Astrocyte (in vitro differentiated cells and primary cell): ENCODE measurements around the gene C6orf15. TPM values are rescaled to one million over a fixed set of nuclear protein-coding genes. Genes with fewer than 3 reads are reported as not detected.
A peak's percentile ranks its signal among the peaks of the same experiment; 100 is the strongest.

Experiments used
- DNase-seq: peaks from one replicate; pipeline ENCODE4 v3.0.0-alpha.2; 2010; ENCODE audit warnings: low read depth
- FAIRE-seq: peaks from 2 replicates; lab custom pipeline; 2011; peaks lifted over from hg19 to GRCh38; lab: Jason Lieb, UNC
- H2AFZ ChIP-seq: 2 replicates; pipeline ENCODE4 v1.6.0; 2012; ENCODE audit warnings: low read depth, low read length, inconsistent platforms
- H3K27ac ChIP-seq: 2 replicates; pipeline ENCODE4 v1.5.1; 2011; ENCODE audit warnings: low read depth, low read length, inconsistent platforms
- H3K27me3 ChIP-seq: 2 replicates; pipeline ENCODE4 v1.6.0; 2011; ENCODE audit warnings: low read length, inconsistent platforms; ENCODE audit not compliant: insufficient read depth
- H3K36me3 ChIP-seq: 2 replicates; pipeline ENCODE4 v1.5.1; 2011; ENCODE audit warnings: low read length, inconsistent platforms; ENCODE audit not compliant: insufficient read depth
- H3K4me1 ChIP-seq: 2 replicates; pipeline ENCODE4 v1.5.1; 2011; ENCODE audit warnings: low read length, inconsistent platforms; ENCODE audit not compliant: insufficient read depth
- H3K4me2 ChIP-seq: 2 replicates; pipeline ENCODE4 v1.6.0; 2012; ENCODE audit warnings: low read length, inconsistent platforms
- H3K4me3 ChIP-seq: 2 replicates; pipeline ENCODE4 v1.5.1; 2011; ENCODE audit warnings: low read depth, mild to moderate bottlenecking, low read length, inconsistent platforms; ENCODE audit not compliant: insufficient read depth
- H3K79me2 ChIP-seq: 2 replicates; pipeline ENCODE4 v1.6.0; 2012; ENCODE audit warnings: mild to moderate bottlenecking, low read length, inconsistent platforms; ENCODE audit not compliant: insufficient read depth
- H3K9ac ChIP-seq: 2 replicates; pipeline ENCODE4 v1.6.0; 2012; ENCODE audit warnings: mild to moderate bottlenecking, low read length, inconsistent platforms
- H3K9me3 ChIP-seq: 2 replicates; pipeline ENCODE4 v1.5.1; 2012; ENCODE audit warnings: low read depth, mild to moderate bottlenecking, low read length, inconsistent platforms; ENCODE audit not compliant: insufficient read depth
- H4K20me1 ChIP-seq: 2 replicates; pipeline ENCODE4 v1.6.0; 2012; ENCODE audit warnings: low read length, inconsistent platforms; ENCODE audit not compliant: insufficient read depth
- H3K27ac Mint-ChIP-seq: one replicate; pipeline ENCODE4 v1.8.0; 2021; ENCODE audit warnings: mild to moderate bottlenecking, mixed read lengths; ENCODE audit not compliant: unreplicated experiment
- H3K27me3 Mint-ChIP-seq: one replicate; pipeline ENCODE4 v1.8.0; 2021; ENCODE audit warnings: low read depth, mixed read lengths; ENCODE audit not compliant: unreplicated experiment
- H3K36me3 Mint-ChIP-seq: one replicate; pipeline ENCODE4 v1.8.0; 2021; ENCODE audit warnings: low read depth, mixed read lengths; ENCODE audit not compliant: unreplicated experiment
- H3K4me1 Mint-ChIP-seq: one replicate; pipeline ENCODE4 v1.8.0; 2021; ENCODE audit warnings: low read depth, mixed read lengths; ENCODE audit not compliant: unreplicated experiment
- H3K4me3 Mint-ChIP-seq: one replicate; pipeline ENCODE4 v1.8.0; 2021; ENCODE audit warnings: mild to moderate bottlenecking, moderate library complexity, mixed read lengths; ENCODE audit not compliant: unreplicated experiment
- H3K9me3 Mint-ChIP-seq: one replicate; pipeline ENCODE4 v1.8.0; 2021; ENCODE audit warnings: mild to moderate bottlenecking, mixed read lengths; ENCODE audit not compliant: unreplicated experiment
- EZH2 ChIP-seq: IDR thresholded peaks from 2 replicates; pipeline ENCODE4 v1.6.1; 2012; ENCODE audit warnings: mild to moderate bottlenecking, low read length, inconsistent platforms; ENCODE audit not compliant: insufficient read depth
- total RNA-seq: library from RNA; stranded (reverse); gene quantifications from 2 replicates; pipeline ENCODE4 v1.2.1, GENCODE V29; 2021
- TF ChIP-seq, protein P1 (sequence below): IDR thresholded peaks from 2 replicates; pipeline ENCODE4 v1.5.1; 2011; ENCODE audit warnings: low read depth, mild to moderate bottlenecking, inconsistent platforms, low read length, moderate library complexity; ENCODE audit not compliant: insufficient read depth

Gene C6orf15
- total RNA-seq, 1 donor from 2014 or later: 6.4 TPM

DNA sequence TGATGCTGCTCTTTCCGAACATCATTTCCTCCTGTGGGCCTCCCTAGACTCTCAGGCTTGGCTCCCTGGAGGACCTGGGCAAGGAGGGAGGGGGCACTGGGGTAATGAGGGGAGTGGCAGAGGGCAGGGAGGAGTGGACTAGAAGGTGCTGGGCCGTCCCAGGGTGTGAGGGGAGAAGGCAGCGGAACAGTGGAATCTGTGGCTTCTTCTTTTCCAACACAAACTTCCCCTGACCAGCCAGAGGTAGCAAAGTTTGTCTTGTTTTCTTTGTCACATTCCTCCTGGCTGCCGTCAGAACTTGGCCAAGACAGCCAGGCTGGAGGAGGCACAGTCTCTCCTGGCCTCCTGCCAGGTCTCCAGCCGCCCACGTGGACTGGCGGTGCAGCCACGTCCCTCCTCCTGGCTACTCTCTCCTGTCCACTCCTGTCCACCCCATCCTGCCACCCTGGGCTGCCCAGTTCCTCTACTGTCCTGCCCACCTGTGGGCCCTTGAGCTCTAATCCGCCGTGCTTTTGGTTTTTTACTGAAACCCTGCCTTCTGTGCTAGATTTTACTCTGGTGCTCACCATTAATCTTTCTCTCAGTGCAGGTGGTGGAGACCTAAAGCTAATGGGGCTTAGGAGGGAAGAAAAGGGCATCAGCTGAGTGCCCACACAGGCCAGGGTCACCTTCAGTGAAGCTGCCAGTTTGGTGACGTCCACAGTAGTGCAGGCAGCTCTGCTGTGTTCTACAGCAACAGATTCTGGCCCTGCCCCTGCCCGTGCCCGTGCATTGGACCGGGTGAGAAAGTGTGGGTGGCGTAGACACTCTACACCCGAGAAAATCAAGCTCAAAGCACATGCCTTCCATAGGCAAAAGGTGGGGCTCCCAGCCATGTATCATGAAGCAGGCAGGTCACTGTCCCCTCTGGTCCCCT, 10.7 kb upstream of the C6orf15 start:
- DNase-seq (peak; percentile 83), FAIRE-seq (peak; percentile 95)
- Histone ChIP-seq H3K4me3 (no peak overlapping the region), H3K9me3 (no peaks in the 10 kb centered on the region), H3K79me2 (peaks cover 5% of the 10 kb centered on the region), H3K9ac (no peak overlapping the region), H3K4me1 (peaks cover 14% of the 10 kb centered on the region), H2AFZ (no peak overlapping the region), H3K27ac (no peak overlapping the region), H3K36me3 (no peaks in the 10 kb centered on the region), H4K20me1 (no peaks in the 10 kb centered on the region), H3K27me3 (no peaks in the 10 kb centered on the region), H3K4me2 (peak overlapping the region; percentile 1)
- H3K4me3 Mint-ChIP-seq: peak overlapping the region; percentile 54
- TF ChIP-seq, protein P1, sequence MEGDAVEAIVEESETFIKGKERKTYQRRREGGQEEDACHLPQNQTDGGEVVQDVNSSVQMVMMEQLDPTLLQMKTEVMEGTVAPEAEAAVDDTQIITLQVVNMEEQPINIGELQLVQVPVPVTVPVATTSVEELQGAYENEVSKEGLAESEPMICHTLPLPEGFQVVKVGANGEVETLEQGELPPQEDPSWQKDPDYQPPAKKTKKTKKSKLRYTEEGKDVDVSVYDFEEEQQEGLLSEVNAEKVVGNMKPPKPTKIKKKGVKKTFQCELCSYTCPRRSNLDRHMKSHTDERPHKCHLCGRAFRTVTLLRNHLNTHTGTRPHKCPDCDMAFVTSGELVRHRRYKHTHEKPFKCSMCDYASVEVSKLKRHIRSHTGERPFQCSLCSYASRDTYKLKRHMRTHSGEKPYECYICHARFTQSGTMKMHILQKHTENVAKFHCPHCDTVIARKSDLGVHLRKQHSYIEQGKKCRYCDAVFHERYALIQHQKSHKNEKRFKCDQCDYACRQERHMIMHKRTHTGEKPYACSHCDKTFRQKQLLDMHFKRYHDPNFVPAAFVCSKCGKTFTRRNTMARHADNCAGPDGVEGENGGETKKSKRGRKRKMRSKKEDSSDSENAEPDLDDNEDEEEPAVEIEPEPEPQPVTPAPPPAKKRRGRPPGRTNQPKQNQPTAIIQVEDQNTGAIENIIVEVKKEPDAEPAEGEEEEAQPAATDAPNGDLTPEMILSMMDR: no peak
- TF ChIP-seq EZH2: no peak
- peaks cover 43% of the 10 kb centered on the region for H3K4me1 Mint-ChIP-seq
- H3K27ac Mint-ChIP-seq: peak overlapping the region; percentile 84
- H3K9me3 Mint-ChIP-seq: no peaks in the 10 kb centered on the region
- peaks cover 14% of the 10 kb centered on the region for H3K36me3 Mint-ChIP-seq
- no peaks in the 10 kb centered on the region for H3K27me3 Mint-ChIP-seq

DNA sequence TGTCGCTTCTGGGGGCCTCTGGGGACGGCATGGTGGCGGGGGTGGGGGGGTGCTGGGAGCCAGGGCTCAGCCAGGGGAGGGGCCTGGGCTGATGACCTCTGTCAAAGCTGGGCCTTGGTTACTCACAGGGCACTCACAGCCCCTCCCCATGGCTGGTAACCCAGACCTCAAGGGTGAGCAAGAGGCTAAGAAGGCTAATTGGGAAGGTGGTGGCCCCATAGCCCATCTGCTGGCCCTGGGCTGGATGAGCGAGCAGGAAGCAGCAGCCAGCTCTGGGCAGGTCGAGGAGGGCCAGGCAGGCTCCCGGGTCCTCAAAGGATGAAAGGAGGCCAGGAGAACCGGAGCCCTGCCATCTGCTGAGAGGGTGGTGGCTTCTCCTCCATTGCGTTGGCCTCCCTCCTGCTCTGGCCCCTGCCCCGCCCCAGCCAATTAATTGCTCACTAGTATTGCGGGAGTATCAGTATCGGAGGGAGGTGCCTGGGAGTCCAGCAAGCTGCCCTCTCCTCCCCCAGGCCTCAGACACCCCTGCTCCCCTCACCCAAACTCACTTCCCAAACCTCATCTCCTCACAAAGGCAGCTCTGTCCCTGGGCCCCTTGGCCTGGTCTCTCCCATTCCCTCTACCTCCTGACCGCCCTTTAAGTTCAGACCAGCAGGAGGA, 8.9 kb upstream of the C6orf15 start:
- Mint-ChIP-seq H3K36me3 (peaks cover 12% of the 10 kb centered on the region), H3K27ac (no peak overlapping the region), H3K4me1 (peaks cover 46% of the 10 kb centered on the region), H3K9me3 (no peaks in the 10 kb centered on the region), H3K4me3 (no peak overlapping the region), H3K27me3 (no peaks in the 10 kb centered on the region)
- Histone ChIP-seq H3K27ac (no peak overlapping the region), H3K27me3 (no peaks in the 10 kb centered on the region), H3K79me2 (peaks cover 17% of the 10 kb centered on the region), H3K9ac (no peak overlapping the region), H4K20me1 (no peaks in the 10 kb centered on the region), H3K9me3 (no peaks in the 10 kb centered on the region), H2AFZ (no peak overlapping the region), H3K36me3 (no peaks in the 10 kb centered on the region), H3K4me3 (no peak overlapping the region), H3K4me2 (no peak overlapping the region), H3K4me1 (peaks cover 14% of the 10 kb centered on the region)
- no peak for DNase-seq
- TF ChIP-seq EZH2: no peak
- no peak for FAIRE-seq

DNA sequence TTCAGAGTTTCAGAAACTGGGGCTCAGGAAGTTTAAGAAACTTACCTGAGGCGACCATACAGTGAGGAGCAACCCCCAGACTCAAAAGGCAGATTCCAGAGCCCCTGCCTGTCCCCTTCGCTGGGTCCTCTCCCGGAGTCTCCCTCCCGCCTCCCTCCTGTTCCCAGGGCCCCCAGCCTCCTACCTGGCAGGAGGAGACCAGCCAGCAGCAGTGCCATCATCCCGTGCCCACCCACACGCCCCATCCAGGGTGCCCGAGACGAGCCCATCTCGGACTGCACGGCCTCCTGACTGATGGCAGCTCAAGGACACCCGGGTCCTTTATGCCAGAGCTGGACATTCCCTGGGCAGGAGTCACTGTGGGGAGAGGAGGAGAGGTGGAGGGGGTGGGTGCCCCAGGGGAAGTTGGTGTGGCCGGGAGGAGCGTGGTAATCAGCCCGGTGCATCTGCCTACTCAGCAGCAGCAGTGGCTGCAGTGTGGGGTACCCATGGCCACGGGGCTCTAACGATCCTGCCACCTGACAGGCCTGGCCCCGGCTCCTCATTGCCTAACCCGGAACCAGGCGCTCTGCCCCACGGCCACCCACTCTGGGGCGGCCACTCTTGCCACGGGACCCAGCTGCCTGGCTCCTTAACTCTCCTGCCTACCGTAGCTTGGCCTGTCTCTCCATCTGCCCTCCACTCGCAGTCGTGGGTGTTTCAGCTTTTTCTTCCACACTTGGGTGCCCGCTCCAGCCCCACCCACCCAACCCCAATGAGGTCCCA, 8.0 kb upstream of the C6orf15 start, which contains the start of gene CDSN:
CDSN (minus strand) TSS at position 296 of the 765 bp plus-strand sequence; CDS start at position 269, 27 bp downstream.
- no peak for FAIRE-seq

More for the DNA sequence above, 8.0 kb upstream of the C6orf15 start, which contains the start of gene CDSN:
- Mint-ChIP-seq H3K9me3 (no peaks in the 10 kb centered on the region), H3K4me1 (peaks cover 49% of the 10 kb centered on the region), H3K36me3 (peaks cover 9% of the 10 kb centered on the region), H3K27me3 (no peaks in the 10 kb centered on the region), H3K4me3 (no peak within 1 kb of the TSS), H3K27ac (no peak within 1 kb of the TSS)
- no peak within 1 kb of the TSS for H3K4me3 ChIP-seq
- H2AFZ ChIP-seq: no peak within 1 kb of the TSS
- TF ChIP-seq, protein P1: no peak
- no peak for TF ChIP-seq EZH2
- H3K36me3 ChIP-seq: no peaks in the 10 kb centered on the region
- H3K27me3 ChIP-seq: no peaks in the 10 kb centered on the region
- no peak within 1 kb of the TSS for H3K27ac ChIP-seq
- no peak for DNase-seq
- H3K9ac ChIP-seq: no peak within 1 kb of the TSS
- H3K79me2 ChIP-seq: peaks cover 27% of the 10 kb centered on the region
- peaks cover 16% of the 10 kb centered on the region for H3K4me1 ChIP-seq
- no peak within 1 kb of the TSS for H3K4me2 ChIP-seq
- no peaks in the 10 kb centered on the region for H4K20me1 ChIP-seq
- no peaks in the 10 kb centered on the region for H3K9me3 ChIP-seq
